HG03039 (cell line): Measurements from ENCODE around the gene GGT5.

Source experiments
- ATAC-seq: cut with Tn5 transposase; IDR thresholded peaks from one replicate; pipeline ENCODE4 v1.9.1; 2021; ENCODE audit warnings: mild to moderate bottlenecking, moderate library complexity; ENCODE audit not compliant: unreplicated experiment

Gene GGT5

DNA sequence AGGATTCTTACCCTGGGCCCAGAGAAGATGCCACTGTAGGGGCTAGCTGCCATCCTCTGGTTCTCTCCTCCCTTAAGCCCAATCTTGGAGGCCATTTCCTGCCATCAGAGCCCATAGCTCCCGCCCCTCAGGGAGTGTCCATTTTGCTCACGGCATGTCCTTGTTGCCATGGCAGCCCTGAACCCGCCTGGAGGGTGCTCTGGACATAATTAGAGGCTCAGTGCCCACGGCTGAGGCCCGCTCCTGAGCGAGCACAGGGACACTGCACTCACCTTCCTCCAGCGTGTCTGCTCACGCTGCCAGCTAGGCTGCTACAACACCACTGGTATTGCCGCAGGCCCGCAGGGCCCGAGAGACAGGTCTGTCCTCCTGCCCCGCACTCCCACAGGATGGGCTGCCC is 74.7 kb downstream of the GGT5 start:
- ATAC-seq: no peak
